ENCODE results near the gene SCTR. TPM values are rescaled to one million over a fixed set of nuclear protein-coding genes. Genes with fewer than 3 reads are reported as not detected.

SCTR gene
- total and polyA plus RNA-seq, 11 donors, result 0.28 to 2.2 (median 0.44) TPM; not detected in 2

- intact Hi-C loops (cut with DNase I), result loop anchor here in 2 of 10 donors (5.0 kb wide), 1 partner anchor 117 kb away; no protein-coding TSS in a partner anchor
- peaks cover 0 to 64% (median 29%) of the 10 kb centered on the region in 12 donors for H3K4me1 ChIP-seq
- WGBS, 4 donors, result 76 to 92% (median 84%) methylated on average over 5 of the region's 5 CpGs
- ATAC-seq (no peak), DNase-seq (no peak)
- peaks cover 0 to 4% (median 0%) of the 10 kb centered on the region in 9 donors for H3K27me3 ChIP-seq
- H3K36me3 ChIP-seq, result no peaks in the 10 kb centered on the region
- H3K27ac ChIP-seq, result peak overlapping the region in 8 of 12 donors; percentile 51 to 88 (median 78)
- TF ChIP-seq POLR2A (IDR thresholded peaks at IDR 0.05) (no peak), CTCF (IDR thresholded peaks at IDR 0.05) (no peak)
- H3K4me3 ChIP-seq, result no peak overlapping the region
- H3K9me3 ChIP-seq, result no peaks in the 10 kb centered on the region
Measured at GRCh38 chr2:119480184-119480583, 44.1 kb downstream of the SCTR start.

- no peak overlapping the region for H3K27ac ChIP-seq
- peaks cover 0 to 3% (median 0%) of the 10 kb centered on the region in 9 donors for H3K27me3 ChIP-seq
- DNase-seq (peak in 1 of 5 donors; percentile 6), ATAC-seq (no peak)
- intact Hi-C loops (cut with DNase I), result loop anchor here (5.0 to 10.0 kb wide), 9 partner anchors 164 to 597 kb away; no protein-coding TSS in a partner anchor
- no peak for TF ChIP-seq POLR2A (IDR thresholded peaks at IDR 0.05)
- TF ChIP-seq CTCF (IDR thresholded peaks at IDR 0.05), result no peak
- peaks cover 0 to 66% (median 23%) of the 10 kb centered on the region in 12 donors for H3K4me1 ChIP-seq
- H3K4me3 ChIP-seq, result no peak overlapping the region
- H3K36me3 ChIP-seq, result no peaks in the 10 kb centered on the region
- 86 to 92% (median 87%) methylated on average over 3 of the region's 3 CpGs for WGBS, 4 donors
- no peaks in the 10 kb centered on the region for H3K9me3 ChIP-seq
Measured at GRCh38 chr2:119478978-119479295, 45.3 kb downstream of the SCTR start.

GRCh38 chr2:119478188-119478977, 45.9 kb downstream of the SCTR start:
- DNase-seq (no peak), ATAC-seq (no peak)
- intact Hi-C loops (cut with DNase I), result loop anchor here (5.0 to 10.0 kb wide), 9 partner anchors 164 to 596 kb away; no protein-coding TSS in a partner anchor
- no peaks in the 10 kb centered on the region for H3K27me3 ChIP-seq
- H3K9me3 ChIP-seq, result no peaks in the 10 kb centered on the region
- 71 to 81% (median 78%) methylated on average over 12 of the region's 12 CpGs for WGBS, 4 donors
- TF ChIP-seq POLR2A (IDR thresholded peaks at IDR 0.05), result no peak
- no peak for TF ChIP-seq CTCF (IDR thresholded peaks at IDR 0.05)
- no peak overlapping the region for H3K27ac ChIP-seq
- no peaks in the 10 kb centered on the region for H3K36me3 ChIP-seq
- no peak overlapping the region for H3K4me3 ChIP-seq
- H3K4me1 ChIP-seq, result peaks cover 0 to 60% (median 19%) of the 10 kb centered on the region in 12 donors

GRCh38 chr2:119477113-119477505, 47.2 kb downstream of the SCTR start:
- no peak for DNase-seq
- H3K36me3 ChIP-seq, result no peaks in the 10 kb centered on the region
- intact Hi-C loops (cut with DNase I), result loop anchor here (2.0 to 10.0 kb wide), 12 partner anchors 68 to 595 kb away; no protein-coding TSS in a partner anchor

More at GRCh38 chr2:119477113-119477505, 47.2 kb downstream of the SCTR start:
- Histone ChIP-seq H3K4me3 (no peak overlapping the region), H3K27me3 (no peaks in the 10 kb centered on the region), H3K9me3 (no peaks in the 10 kb centered on the region), H3K4me1 (peaks cover 0 to 47% (median 14%) of the 10 kb centered on the region in 12 donors), H3K27ac (no peak overlapping the region)
- 68 to 75% (median 73%) methylated on average over 9 of the region's 9 CpGs for WGBS, 4 donors
- ATAC-seq, result no peak
- no peak for TF ChIP-seq POLR2A (IDR thresholded peaks at IDR 0.05)
- TF ChIP-seq CTCF (IDR thresholded peaks at IDR 0.05), result no peak

Measured in heart left ventricle (tissue), 16 donors.